Measurements from ENCODE around the gene UQCC5. TPM values are rescaled to one million over a fixed set of nuclear protein-coding genes. Genes with fewer than 3 reads are reported as not detected.

Gene UQCC5
- total and polyA plus RNA-seq, 2 donors from 2014 or later: 26.8 to 135 TPM

DNA sequence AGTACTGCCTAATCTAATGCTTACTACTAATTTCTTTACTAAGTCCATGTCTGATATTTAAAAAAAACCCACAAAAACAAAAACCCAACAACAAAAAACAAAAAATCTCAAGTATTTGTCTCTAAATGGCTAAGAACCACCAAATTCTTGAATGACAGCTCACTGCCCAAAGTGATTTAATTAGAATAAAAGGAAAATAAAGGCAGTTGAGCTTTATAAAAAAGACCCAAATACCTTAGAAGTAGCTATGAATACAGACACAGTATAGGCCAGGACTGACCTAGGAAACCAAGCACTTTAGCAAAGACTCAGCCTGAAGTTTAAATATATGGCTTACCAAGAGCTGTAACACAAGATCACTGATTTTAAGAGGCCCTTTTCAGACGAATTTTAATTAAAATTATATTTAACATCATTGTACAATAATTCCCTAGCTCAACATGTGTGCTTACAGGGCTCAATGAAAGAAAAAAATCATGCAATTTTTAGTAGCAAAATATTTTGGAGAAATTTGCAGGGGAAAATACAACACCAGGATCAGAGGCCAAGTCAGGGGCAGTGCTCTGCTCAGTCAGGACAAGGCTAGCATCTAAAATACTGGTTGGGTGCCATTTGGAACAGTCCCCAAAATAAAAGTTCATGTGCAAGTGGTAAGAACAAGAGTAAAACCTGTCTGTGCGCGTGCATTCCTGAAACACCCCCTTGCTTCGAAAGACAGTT lies 24.8 kb downstream of the UQCC5 start:
- intact Hi-C loops (cut with DNase I): no loop called here

DNA sequence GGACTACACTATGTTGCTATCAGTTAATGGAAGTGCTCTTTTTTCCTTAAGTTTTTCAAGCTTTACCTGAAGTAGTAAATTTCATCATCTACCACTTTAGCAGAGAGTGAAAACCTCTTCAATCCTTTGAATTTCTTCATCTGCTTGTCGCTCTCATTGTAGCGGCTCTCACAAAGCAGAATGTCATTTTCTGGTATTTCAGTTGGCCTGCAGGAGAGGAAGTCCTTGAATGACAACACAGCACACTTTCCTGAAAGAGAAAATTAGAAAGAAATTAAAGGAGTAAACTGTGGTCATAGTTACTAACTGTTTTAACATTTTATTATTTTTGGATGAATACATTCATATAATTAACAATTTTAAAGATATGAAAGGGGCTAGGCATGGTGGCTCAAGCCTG lies 27.6 kb downstream of the UQCC5 start:
- FAIRE-seq (no peak), DNase-seq (no peak)
- Histone ChIP-seq H3K27me3 (ENCODE audit: control insufficient read depth, insufficient read depth, low read length) (no peaks in the 10 kb centered on the region), H3K9ac (ENCODE audit: low read length in 3 of 3) (no peak overlapping the region), H3K9me3 (ENCODE audit: control insufficient read depth in 2 of 3, insufficient read depth in 1 of 3, low read length in 3 of 3) (no peaks in the 10 kb centered on the region), H3K36me3 (ENCODE audit: control insufficient read depth in 2 of 3, insufficient read depth in 3 of 3, low read length in 3 of 3) (peaks cover 10 to 32% (median 13%) of the 10 kb centered on the region in 3 donors), H3K27ac (ENCODE audit: low read depth in 2 of 2, low read length in 2 of 2) (no peak overlapping the region), H3K4me1 (ENCODE audit: control insufficient read depth in 2 of 3, insufficient read depth in 2 of 3, low read depth in 1 of 3, low read length in 3 of 3) (no peaks in the 10 kb centered on the region), H3K4me3 (ENCODE audit: low read length in 3 of 3) (no peak overlapping the region)
- intact Hi-C loops (cut with DNase I): no loop called here
- TF ChIP-seq, protein P1, sequence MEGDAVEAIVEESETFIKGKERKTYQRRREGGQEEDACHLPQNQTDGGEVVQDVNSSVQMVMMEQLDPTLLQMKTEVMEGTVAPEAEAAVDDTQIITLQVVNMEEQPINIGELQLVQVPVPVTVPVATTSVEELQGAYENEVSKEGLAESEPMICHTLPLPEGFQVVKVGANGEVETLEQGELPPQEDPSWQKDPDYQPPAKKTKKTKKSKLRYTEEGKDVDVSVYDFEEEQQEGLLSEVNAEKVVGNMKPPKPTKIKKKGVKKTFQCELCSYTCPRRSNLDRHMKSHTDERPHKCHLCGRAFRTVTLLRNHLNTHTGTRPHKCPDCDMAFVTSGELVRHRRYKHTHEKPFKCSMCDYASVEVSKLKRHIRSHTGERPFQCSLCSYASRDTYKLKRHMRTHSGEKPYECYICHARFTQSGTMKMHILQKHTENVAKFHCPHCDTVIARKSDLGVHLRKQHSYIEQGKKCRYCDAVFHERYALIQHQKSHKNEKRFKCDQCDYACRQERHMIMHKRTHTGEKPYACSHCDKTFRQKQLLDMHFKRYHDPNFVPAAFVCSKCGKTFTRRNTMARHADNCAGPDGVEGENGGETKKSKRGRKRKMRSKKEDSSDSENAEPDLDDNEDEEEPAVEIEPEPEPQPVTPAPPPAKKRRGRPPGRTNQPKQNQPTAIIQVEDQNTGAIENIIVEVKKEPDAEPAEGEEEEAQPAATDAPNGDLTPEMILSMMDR (IDR thresholded peaks at IDR 0.05; ENCODE audit: borderline replicate concordance, extremely low read depth, insufficient read depth): no peak

More for the DNA sequence above, 24.8 kb downstream of the UQCC5 start:
- DNase-seq: no peak
- no peak overlapping the region for H3K9ac ChIP-seq (ENCODE audit: low read length in 3 of 3)
- TF ChIP-seq, protein P1 (IDR thresholded peaks at IDR 0.05; ENCODE audit: borderline replicate concordance, extremely low read depth, insufficient read depth): no peak
- no peaks in the 10 kb centered on the region for H3K4me1 ChIP-seq (ENCODE audit: control insufficient read depth in 2 of 3, insufficient read depth in 2 of 3, low read depth in 1 of 3, low read length in 3 of 3)
- peaks cover 13 to 41% (median 13%) of the 10 kb centered on the region in 3 donors for H3K36me3 ChIP-seq (ENCODE audit: control insufficient read depth in 2 of 3, insufficient read depth in 3 of 3, low read length in 3 of 3)
- no peak overlapping the region for H3K4me3 ChIP-seq (ENCODE audit: low read length in 3 of 3)
- FAIRE-seq: no peak
- no peaks in the 10 kb centered on the region for H3K27me3 ChIP-seq (ENCODE audit: control insufficient read depth, insufficient read depth, low read length)
- no peak overlapping the region for H3K27ac ChIP-seq (ENCODE audit: low read depth in 2 of 2, low read length in 2 of 2)
- no peaks in the 10 kb centered on the region for H3K9me3 ChIP-seq (ENCODE audit: control insufficient read depth in 2 of 3, insufficient read depth in 1 of 3, low read length in 3 of 3)

DNA sequence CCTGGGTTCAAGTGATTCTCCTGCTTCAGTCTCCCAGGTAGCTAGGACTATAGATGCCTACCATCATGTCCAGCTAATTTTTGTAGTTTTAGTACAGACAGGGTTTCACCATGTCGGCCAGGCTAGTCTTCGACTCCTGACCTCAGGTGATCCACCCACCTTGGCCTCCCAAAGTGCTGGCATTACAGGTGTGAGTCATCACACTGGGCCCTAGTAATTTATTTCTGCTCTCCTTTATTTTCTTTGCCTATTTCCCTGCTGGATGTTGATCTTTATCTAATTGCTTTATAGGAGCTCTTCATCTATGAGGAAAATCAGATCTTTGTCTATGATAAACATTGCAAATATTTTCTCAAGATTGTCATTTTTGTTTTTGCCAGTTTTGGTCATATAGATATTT lies 31.7 kb downstream of the UQCC5 start:
- Histone ChIP-seq H3K27ac (ENCODE audit: low read depth in 2 of 2, low read length in 2 of 2) (no peak overlapping the region), H3K27me3 (ENCODE audit: control insufficient read depth, insufficient read depth, low read length) (no peaks in the 10 kb centered on the region), H3K9me3 (ENCODE audit: control insufficient read depth in 2 of 3, insufficient read depth in 1 of 3, low read length in 3 of 3) (no peaks in the 10 kb centered on the region), H3K9ac (ENCODE audit: low read length in 3 of 3) (no peak overlapping the region), H3K36me3 (ENCODE audit: control insufficient read depth in 2 of 3, insufficient read depth in 3 of 3, low read length in 3 of 3) (peaks cover 5 to 12% (median 6%) of the 10 kb centered on the region in 3 donors), H3K4me3 (ENCODE audit: low read length in 3 of 3) (no peak overlapping the region), H3K4me1 (ENCODE audit: control insufficient read depth in 2 of 3, insufficient read depth in 2 of 3, low read depth in 1 of 3, low read length in 3 of 3) (no peaks in the 10 kb centered on the region)
- no peak for DNase-seq
- intact Hi-C loops (cut with DNase I): no loop called here
- FAIRE-seq: no peak
- TF ChIP-seq, protein P1 (IDR thresholded peaks at IDR 0.05; ENCODE audit: borderline replicate concordance, extremely low read depth, insufficient read depth): no peak
